HL-60/S4 treated with phorbol 12-myristate 13-acetate at 8.2 ng/mL for 4 days and 3 days (cell line): ENCODE measurements around the gene WT1.

ENCODE experiments used
- in situ Hi-C: fragments of 300-500 bp; cut with MboI; formaldehyde crosslinking; loops from 2 replicates; pipeline ENCODE4 v1.15.0; 2022; ENCODE audit warnings: low sequenced_read_pairs

The WT1 gene

DNA sequence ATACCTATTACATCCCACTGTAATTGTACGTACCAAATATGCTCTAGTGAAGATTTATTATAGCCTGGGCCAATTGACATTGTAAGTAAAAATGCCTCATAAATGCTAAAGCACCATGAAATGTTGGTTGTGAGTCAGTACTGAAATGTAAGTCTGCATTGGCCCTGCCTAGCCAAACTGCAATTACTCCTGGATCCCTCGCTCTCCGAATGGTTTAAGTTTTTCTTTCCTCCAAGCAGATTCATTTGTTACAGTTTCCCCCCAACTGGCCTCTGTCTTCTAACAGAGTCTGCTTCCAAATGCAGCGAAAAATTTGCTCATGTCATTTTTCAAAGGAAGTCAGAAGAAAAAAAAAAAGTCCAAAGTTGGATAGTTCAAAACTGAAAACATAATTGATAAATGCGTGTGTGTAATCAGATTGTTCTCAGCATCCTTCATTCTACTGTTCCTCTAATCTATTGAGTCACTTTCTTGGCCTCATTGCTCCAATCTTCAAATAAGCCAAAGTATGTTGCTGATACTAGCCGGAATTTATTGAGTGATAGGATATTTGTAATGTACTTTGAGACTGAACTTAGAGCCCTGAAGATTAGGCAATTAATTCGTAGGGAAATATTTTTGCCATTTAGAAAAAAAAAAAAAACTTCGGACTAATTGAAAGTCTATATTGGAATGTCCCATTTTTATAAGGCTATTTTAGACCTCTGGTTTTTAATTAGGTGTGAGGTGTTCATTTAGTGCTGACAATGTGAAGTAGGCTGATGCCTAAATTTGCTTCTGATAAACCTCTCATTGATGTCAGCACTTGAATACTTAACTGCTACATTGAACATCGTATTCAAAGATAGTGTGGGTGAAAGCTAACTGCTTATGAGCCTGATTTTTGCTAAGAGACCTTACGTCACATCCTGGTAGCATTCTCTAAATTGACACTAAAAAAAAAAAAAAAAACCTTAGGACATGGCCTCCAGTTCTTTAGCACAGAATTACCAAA is 93.4 kb downstream of the WT1 start:
- in situ Hi-C loops = no loop called here

DNA sequence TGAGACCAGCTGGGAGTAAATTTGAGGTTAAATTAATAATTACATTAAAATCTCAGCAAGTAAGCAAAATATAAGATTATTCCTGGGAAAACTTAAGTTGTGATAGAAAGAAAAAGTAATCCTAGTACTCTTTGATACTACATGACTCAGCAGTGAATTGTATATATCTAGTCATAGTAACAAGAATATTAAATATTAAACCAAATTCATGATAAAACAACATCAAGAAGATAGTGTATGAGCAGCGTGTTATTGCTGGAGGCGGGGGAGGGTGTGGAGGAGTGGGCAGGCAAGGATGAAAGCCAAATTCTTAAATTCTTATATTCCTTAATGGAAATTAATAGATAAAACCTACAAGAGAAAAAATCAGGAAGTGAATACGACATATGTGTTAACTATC is 95.2 kb downstream of the WT1 start:
- in situ Hi-C loops = no loop called here
